GM18499 (cell line): ENCODE measurements around the gene ADSS1.

Source experiments
- ATAC-seq: cut with Tn5 transposase; IDR thresholded peaks from one replicate; pipeline ENCODE4 v1.9.1; 2021; ENCODE audit warnings: moderate number of reproducible peaks; ENCODE audit not compliant: insufficient read depth, unreplicated experiment

ADSS1 gene

DNA sequence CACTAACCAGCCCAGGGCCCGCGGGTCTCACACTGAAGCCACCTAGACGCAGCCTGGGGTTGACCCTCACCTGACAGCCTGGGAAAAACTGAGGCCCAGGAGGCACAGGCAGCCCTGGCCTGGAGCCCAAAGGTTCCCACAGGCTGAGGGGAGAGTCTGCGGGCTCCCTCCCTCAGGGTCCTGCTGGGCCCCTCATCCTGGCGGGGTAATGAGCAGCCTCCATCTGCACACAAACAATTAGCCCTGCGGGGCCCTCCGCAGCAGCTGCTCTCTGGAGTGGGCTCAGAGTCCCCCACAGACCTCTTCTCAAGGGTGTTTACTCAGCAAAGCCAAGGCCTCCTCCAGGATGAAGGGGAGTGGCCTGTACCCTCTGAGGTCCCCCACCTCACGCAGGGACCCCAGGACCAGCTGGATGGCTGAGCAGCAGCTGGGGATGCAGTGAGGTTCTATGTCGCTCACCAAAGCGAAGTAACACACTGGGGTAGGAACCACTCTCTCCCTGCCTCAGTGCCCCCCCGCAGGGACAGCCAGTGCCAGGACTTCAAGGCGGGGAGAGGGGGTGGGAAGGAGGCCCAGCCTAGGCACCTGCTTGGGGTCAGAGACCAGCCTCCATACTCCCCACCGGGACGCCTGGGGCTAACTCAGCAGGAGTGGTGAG is 64.3 kb downstream of the ADSS1 start:
- ATAC-seq = no peak

DNA sequence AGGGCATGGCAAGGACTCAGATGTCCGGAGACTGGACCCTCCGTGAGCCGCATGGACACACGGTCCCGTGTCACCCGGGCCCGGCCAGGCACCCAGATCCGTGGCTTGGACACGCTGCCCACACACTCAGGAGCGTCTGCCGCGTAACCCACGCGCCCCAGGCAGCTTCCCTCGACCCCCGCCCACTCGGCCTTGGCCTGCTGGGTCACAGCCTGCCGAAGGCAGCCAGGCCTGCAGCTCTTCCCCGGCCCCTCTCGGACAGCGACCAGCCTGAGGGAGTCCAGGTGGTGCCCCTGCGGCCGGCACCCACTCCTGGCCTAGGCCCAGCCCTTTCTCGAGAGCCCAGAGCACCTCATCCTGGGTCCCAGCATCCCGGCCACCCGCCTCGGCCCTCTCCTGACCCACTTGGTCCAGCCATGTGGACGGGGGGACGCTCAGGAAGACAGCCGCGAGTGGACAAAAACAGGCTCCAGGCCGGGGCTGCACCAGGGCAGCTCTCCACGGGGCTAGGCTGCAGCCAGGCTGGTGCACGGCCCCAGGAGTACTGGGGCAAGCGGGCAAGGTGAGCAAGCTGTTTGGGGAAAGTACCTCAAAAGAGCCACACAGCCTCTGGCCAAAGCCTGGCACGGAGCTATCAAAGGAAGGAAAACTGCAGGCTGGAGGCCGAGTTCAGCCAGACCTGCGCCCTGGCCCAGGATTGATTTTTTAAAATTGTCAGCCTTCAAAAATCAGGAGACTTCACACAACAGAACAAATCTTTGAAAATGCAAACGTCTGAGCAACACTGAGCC is 65.0 kb downstream of the ADSS1 start:
- no peak for ATAC-seq

DNA sequence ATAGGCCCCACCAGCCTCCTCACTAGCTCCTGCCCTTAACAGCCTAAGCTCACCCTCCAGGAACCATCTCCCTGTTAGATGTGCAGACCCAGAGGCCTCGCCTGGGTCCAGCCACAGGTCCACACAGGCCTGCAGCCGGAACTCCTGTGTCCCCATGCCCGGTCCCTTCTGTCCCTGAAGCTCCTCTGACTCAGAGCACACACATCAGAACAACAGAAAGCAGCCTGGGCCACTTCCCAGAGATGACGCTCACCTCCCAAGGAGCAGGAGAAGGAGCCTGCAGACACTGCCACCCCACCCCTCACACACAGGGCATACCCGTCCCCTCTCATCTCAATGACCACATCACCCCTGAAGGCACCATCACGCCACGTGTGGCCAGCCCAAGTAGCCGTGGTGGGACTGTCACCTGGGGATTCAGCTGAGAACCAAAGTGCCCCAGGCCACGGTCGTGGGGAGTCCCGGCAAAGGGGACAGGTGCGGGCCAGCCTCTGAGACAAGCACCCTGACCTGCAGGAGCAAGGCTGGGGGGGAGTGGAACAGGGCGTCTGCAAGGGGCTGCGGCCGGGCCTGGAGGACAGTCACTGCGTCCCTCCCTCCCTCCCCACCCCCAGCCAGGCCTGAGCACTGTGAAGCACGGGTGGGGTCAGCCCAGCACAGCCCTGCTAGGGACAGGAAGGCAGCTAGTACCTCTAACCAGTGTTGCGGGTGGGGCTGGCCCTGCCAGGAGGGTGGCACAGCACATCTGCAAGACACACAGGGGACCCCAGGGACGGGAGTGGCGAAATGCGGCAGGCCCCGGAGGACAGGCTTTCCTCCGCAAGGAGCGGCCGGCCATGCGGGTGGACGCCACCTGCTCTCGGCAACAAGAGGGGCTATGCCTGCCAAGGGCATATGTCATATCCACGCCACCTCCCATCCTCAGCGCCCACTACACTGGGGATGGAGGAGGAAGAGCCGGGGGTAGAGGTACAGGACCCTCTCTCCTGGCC is 66.0 kb downstream of the ADSS1 start:
- ATAC-seq = no peak

DNA sequence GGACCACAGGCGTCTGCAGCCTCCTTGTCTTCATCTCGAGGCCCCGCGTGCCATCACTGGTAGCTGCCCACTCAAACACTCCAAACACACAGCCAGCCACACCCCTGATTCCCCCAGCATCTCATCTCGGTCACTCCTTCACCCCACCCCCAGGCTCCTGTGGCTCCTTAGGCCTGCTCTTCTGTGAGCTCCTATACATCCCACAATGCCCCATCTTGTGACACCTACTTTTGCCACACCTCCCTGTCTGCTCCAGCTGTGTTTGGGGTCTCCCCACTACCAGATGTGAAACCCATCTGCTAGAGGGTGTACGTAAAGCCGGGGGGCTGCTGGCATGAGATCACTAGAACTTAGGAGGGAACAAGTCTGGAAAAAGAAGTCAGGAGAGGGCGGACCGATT is 67.4 kb downstream of the ADSS1 start:
- ATAC-seq = no peak

DNA sequence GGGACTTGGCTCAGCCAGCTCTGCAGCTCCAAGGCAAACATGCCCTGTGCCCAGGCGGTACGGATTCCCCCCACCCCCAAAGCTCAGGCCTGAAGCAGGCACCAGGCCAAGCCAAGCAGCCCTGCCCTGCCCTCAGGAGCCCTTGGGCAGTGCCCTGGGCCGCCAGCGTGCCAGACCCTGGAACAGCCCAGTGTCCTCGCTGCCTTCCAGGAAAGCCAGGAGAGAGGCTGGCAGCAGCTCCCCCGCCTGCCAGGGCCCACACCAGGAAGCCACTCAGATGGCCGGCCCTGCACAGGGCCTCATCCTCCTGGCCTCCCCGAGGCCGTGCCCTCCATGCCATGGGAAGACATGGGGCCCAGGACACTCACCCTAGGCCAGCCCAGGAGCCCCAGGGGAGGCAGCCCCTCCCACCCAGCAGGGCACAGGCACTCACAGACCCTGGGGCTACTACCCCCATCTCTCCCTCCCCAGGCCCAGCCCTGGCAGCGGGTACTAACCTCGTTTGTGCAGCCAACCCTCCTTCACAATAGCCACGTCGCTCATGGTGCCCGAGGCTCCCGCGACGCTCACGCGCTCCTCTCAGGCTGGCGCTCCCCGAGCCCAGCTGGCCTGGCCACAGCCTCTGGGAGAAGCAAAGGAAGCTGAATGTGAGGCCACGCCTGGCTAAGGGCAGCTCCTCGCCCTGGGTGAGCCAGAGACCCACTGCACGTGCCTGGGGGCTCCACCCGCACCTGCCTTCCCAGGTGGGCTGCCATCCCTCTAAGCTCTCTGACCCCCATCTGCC is 68.3 kb downstream of the ADSS1 start:
- ATAC-seq = no peak

DNA sequence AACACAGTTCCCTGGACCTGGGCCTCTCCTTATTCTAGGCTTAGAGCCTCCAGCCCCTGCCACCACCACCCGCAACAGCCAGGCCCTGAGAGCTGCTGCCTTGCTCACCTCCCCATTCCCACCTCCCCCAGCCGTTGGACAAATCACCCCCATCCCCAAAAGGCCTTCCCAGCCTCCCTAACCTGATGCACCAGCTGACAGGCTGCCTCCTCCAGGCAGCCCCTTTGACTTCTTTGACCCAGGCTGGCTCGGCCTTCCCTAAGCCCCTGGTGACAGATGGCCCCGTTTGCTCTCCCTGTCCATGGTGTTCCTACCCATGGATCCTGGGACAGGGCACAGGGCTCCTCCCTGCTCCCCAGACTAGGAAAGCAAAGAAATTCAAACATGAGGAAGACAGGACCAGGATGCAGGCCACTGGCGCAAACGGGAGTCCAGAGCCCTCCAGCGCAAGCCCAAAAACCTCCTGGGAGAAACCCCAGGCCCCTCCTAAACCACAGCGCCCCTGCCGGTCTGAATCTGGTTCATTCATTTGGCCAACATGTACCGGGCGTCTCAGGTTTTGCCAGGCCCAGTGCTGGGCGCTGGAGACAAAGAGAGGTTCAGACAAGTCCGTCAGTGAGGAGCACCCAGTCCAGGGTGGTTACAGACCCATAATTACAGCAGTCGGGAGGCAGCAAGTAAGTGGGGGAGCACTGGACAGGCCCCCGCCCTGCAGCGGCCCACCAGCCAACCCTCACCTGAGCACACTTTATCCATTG is 69.1 kb downstream of the ADSS1 start:
- ATAC-seq = no peak

DNA sequence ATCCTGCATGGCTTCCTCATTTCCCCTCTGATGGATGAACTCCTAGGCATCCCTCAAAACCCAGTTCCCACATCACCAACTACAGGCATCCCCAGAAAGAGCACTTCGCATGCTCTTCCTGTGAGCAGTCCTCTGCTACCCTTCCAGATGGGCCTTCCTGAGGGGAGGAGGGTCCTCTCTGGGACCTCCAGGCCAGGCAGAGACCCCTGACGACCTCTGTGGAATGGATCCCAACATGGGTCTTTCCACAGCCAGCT is 69.6 kb downstream of the ADSS1 start:
- no peak for ATAC-seq

DNA sequence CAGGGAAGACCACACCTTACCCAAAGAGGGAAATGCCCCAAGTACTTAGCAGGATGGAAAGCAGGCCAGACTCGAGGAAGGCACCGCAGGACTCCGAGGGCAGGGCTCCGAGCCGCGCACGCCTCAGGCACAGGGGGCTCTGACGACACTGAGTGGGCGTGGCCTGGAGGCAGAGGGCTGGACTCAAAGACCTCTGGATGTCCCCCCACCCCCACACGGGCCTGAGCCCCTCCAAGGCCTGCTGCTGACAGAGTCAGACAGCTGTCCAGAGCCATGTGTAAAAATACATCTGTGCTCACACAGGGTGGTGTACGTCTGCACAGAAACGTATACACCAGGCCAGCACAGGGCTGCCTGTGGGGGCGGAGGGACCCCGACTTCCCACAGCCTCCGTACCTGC is 70.1 kb downstream of the ADSS1 start:
- ATAC-seq = no peak

DNA sequence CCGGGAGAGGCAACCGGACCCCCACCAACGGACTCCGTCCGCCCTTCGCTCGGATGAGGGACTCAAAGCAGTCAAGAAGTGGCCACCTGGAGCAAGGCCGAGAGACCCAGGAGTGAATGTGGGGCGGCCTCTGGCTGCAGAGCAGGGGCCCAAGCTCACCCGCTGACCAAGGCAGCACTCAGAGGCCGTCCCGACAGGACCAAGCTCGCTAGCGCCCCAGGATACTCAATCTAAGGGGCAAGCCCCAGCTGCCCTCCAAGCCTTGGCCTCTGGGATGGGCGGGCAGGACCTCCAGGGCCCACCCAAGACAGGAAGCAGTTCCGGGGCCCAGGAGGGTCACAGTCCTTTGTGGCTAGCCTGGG is 70.6 kb downstream of the ADSS1 start:
- ATAC-seq = no peak

DNA sequence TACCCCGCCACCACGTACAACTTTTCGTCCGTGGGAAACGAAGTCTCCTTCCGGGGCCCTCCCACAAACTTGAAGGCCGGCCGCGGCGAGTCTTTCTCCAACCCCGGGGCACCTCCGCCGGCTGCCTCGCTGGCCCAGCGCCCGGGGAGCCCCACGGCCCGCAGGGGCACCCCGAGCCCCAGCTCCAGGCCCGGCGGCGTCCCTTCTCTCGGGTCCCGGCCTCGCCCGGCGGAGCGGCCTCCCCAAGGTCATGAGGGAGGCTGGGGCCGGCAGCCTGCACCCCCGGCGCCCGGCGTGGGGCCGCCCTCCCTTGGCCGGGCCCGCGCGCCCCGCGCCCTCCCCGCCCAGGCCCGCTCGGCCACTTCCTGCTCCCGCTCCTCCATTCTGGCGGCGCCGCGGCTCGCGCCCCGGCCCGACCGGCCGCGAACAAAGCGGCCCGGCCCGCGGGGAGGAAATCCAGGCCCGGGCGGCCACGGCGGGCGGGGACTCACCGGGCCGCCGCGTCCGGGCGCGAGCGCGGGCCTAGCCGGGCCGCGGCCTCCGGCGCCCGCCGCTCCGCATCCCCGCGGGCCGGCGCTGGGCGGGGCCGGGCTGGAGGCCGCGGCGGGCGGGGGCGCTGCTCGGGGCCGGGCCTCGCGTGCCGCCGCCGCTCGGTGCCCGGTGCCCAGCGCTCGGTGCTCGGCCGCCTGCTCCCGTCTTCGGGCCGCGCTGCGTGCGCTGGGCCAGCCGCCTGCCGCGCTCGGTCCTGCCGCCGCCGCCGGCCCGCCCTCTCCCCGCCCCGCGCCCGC is 71.2 kb downstream of the ADSS1 start, which contains the start of gene AKT1:
TSS of gene AKT1 (minus strand) at position 756 of the 788 bp plus-strand sequence. CDS start 3,105 bp downstream, outside the sequence.
- ATAC-seq = no peak

DNA sequence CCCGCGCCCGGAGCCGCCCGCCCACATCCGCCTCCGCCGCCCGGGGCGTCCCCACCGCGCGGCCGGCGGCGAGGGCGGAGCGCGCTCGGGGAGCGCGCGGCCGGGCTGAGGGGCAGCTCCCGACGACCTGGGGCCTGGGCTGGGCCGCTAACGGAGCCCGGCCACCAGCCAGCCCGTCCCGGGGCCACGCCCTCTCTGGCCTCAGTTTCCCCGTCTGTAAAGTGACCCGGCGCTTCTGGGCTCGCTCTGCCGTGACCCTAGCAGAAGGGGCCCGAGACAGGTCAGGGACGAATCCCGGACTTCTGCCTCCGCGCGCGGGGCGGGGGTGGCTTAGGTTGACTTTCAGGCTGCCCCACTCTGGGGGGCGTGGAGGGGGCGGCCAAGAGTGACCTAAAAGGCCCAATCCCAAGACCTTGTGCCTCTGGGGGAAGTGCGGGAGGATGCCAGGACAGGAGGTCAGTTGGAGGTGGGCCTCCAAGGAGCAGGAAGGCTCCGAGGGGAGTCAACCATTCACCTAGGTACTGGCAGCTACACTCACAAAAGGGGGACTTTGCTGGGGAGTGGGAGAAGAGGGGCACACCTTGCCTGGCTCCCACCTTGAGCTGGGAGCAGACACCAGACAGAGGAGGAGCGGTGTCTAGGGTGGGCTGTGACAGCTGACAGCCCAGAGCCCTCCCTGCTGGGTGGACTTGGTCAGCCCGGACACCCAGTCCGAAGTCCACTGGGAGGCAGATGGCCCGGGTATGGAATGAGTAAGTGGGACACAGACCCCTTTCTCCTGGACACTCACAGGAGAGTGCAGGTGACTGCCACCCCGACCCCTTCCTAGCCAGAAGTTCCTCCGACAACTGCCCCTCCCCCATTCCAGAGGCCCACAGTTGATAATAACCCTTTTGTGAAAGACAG is 72.0 kb downstream of the ADSS1 start:
- no peak for ATAC-seq

DNA sequence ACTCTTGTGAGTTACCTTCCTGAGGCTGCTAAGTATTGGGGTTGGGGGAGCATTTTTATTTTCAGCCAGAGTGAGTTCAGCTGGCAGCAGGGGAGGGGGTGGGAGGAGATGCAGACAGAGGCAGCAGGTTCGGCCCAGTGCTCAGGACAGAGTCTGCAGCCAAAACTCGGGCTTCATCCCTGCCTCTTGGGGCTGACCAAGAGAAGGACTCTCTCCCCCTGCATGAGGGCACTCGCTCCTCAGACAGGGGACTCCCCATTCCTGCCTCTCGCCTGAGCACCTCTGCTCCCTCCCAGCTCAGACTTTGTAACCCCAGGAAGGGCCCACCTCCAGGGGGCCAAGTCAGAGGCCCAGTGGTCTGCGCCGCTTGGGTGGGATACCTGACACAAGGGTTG is 72.7 kb downstream of the ADSS1 start:
- no peak for ATAC-seq
